ENCODE measurements around the gene LAD1.

GRCh38 chr1:201344206-201345080 lies 54.7 kb downstream of the LAD1 start:
- TF ChIP-seq CTCF (conservative IDR thresholded peaks at IDR 0.05 in 1 of 2, IDR thresholded peaks at IDR 0.05 in 1 of 2; ENCODE audit: extremely low read depth in 1 of 2, insufficient read depth in 1 of 2, low read depth in 1 of 2, low read length in 2 of 2) (no peak), EZH2 (IDR thresholded peaks at IDR 0.05; ENCODE audit: borderline replicate concordance, low read length) (no peak)

Data from mammary epithelial cell (primary cell).